Stimulated activated naive CD8-positive, alpha-beta T cell treated with anti-CD3 and anti-CD28 coated beads, Interleukin-15, Interleukin-2, amounts not matched to agents 100 ng/mL and 50 ng/mL, for 24 hours (primary cell): Measurements from ENCODE around the gene ILF2.

Experiments
- H3K27ac Mint-ChIP-seq: one replicate; pipeline ENCODE4 v1.8.0; 2021; ENCODE audit warnings: mild to moderate bottlenecking, mixed read lengths
- H3K27me3 Mint-ChIP-seq: one replicate; pipeline ENCODE4 v1.8.0; 2021; ENCODE audit warnings: mixed read lengths
- H3K36me3 Mint-ChIP-seq: one replicate; pipeline ENCODE4 v1.8.0; 2021; ENCODE audit warnings: low read depth, mixed read lengths
- H3K4me1 Mint-ChIP-seq: one replicate; pipeline ENCODE4 v1.8.0; 2021; ENCODE audit warnings: low read depth, mixed read lengths
- H3K4me3 Mint-ChIP-seq: one replicate; pipeline ENCODE4 v1.8.0; 2021; ENCODE audit warnings: mild to moderate bottlenecking, mixed read lengths
- H3K9me3 Mint-ChIP-seq: one replicate; pipeline ENCODE4 v1.8.0; 2021; ENCODE audit warnings: mixed read lengths

Gene ILF2

GRCh38 chr1:153630384-153630783 is 40.4 kb downstream of the ILF2 start:
- Mint-ChIP-seq H3K27me3 (no peaks in the 10 kb centered on the region), H3K4me1 (peaks cover 34% of the 10 kb centered on the region), H3K9me3 (no peaks in the 10 kb centered on the region), H3K4me3 (no peak overlapping the region), H3K27ac (no peak overlapping the region), H3K36me3 (peaks cover 9% of the 10 kb centered on the region)

- Mint-ChIP-seq H3K27me3 (no peaks in the 10 kb centered on the region), H3K9me3 (no peaks in the 10 kb centered on the region), H3K27ac (no peak overlapping the region), H3K4me3 (no peak overlapping the region), H3K4me1 (peaks cover 32% of the 10 kb centered on the region), H3K36me3 (peaks cover 6% of the 10 kb centered on the region)
Observed at GRCh38 chr1:153629971-153630370, 40.8 kb downstream of the ILF2 start.

GRCh38 chr1:153629343-153629665 is 41.5 kb downstream of the ILF2 start:
- Mint-ChIP-seq H3K36me3 (peaks cover 2% of the 10 kb centered on the region), H3K4me1 (peaks cover 31% of the 10 kb centered on the region), H3K27ac (no peak overlapping the region), H3K9me3 (no peaks in the 10 kb centered on the region), H3K4me3 (no peak overlapping the region), H3K27me3 (no peaks in the 10 kb centered on the region)

GRCh38 chr1:153628638-153629342 is 42.0 kb downstream of the ILF2 start:
- Mint-ChIP-seq H3K4me3 (no peak overlapping the region), H3K27ac (no peak overlapping the region), H3K9me3 (no peaks in the 10 kb centered on the region), H3K4me1 (peaks cover 30% of the 10 kb centered on the region), H3K27me3 (no peaks in the 10 kb centered on the region), H3K36me3 (no peaks in the 10 kb centered on the region)

- Mint-ChIP-seq H3K4me3 (no peak within 1 kb of the TSS), H3K4me1 (peaks cover 22% of the 10 kb centered on the region), H3K27me3 (no peaks in the 10 kb centered on the region), H3K27ac (no peak within 1 kb of the TSS), H3K36me3 (no peaks in the 10 kb centered on the region), H3K9me3 (no peaks in the 10 kb centered on the region)
Observed at GRCh38 chr1:153627715-153628626, 42.8 kb downstream of the ILF2 start, which contains the start of gene S100A1. Gene S100A1 (plus strand): TSS chr1:153628434. CDS start chr1:153630522, 2,088 bp downstream.

- Mint-ChIP-seq H3K27me3 (no peaks in the 10 kb centered on the region), H3K9me3 (no peaks in the 10 kb centered on the region), H3K4me1 (peaks cover 17% of the 10 kb centered on the region), H3K27ac (no peak within 1 kb of the TSS), H3K4me3 (no peak within 1 kb of the TSS), H3K36me3 (no peaks in the 10 kb centered on the region)
Observed at GRCh38 chr1:153626904-153627714, 43.7 kb downstream of the ILF2 start, which contains the start of gene S100A13. Gene S100A13 (minus strand): TSS chr1:153627505. CDS start chr1:153626472, 1,033 bp downstream.

- H3K4me3 Mint-ChIP-seq, result no peak overlapping the region
- no peaks in the 10 kb centered on the region for H3K9me3 Mint-ChIP-seq
- H3K27ac Mint-ChIP-seq, result no peak overlapping the region
- H3K36me3 Mint-ChIP-seq, result no peaks in the 10 kb centered on the region
- peaks cover 11% of the 10 kb centered on the region for H3K4me1 Mint-ChIP-seq
- no peaks in the 10 kb centered on the region for H3K27me3 Mint-ChIP-seq
Observed at GRCh38 chr1:153626477-153626903, 44.3 kb downstream of the ILF2 start.

GRCh38 chr1:153624965-153625611 is 45.7 kb downstream of the ILF2 start:
- H3K27ac Mint-ChIP-seq, result no peak overlapping the region
- H3K9me3 Mint-ChIP-seq, result no peaks in the 10 kb centered on the region
- peaks cover 4% of the 10 kb centered on the region for H3K4me1 Mint-ChIP-seq
- H3K36me3 Mint-ChIP-seq, result no peaks in the 10 kb centered on the region
- H3K4me3 Mint-ChIP-seq, result no peak overlapping the region
- H3K27me3 Mint-ChIP-seq, result no peaks in the 10 kb centered on the region

- no peaks in the 10 kb centered on the region for H3K27me3 Mint-ChIP-seq
- H3K9me3 Mint-ChIP-seq, result no peaks in the 10 kb centered on the region
- H3K4me3 Mint-ChIP-seq, result no peak overlapping the region
- peaks cover 4% of the 10 kb centered on the region for H3K4me1 Mint-ChIP-seq
- H3K27ac Mint-ChIP-seq, result no peak overlapping the region
- no peaks in the 10 kb centered on the region for H3K36me3 Mint-ChIP-seq
Observed at GRCh38 chr1:153623101-153623500, 47.7 kb downstream of the ILF2 start.

GRCh38 chr1:153619171-153619570 is 51.6 kb downstream of the ILF2 start:
- Mint-ChIP-seq H3K27ac (no peak overlapping the region), H3K27me3 (no peaks in the 10 kb centered on the region), H3K4me3 (no peak overlapping the region), H3K36me3 (no peaks in the 10 kb centered on the region), H3K9me3 (no peaks in the 10 kb centered on the region), H3K4me1 (peaks cover 4% of the 10 kb centered on the region)

GRCh38 chr1:153617663-153618062 is 53.1 kb downstream of the ILF2 start:
- H3K36me3 Mint-ChIP-seq, result no peaks in the 10 kb centered on the region
- H3K27me3 Mint-ChIP-seq, result no peaks in the 10 kb centered on the region
- no peaks in the 10 kb centered on the region for H3K9me3 Mint-ChIP-seq
- no peak overlapping the region for H3K27ac Mint-ChIP-seq
- H3K4me1 Mint-ChIP-seq, result peaks cover 4% of the 10 kb centered on the region
- no peak overlapping the region for H3K4me3 Mint-ChIP-seq

GRCh38 chr1:153616917-153617311 is 53.9 kb downstream of the ILF2 start:
- H3K27me3 Mint-ChIP-seq, result no peaks in the 10 kb centered on the region
- H3K27ac Mint-ChIP-seq, result no peak overlapping the region
- H3K4me1 Mint-ChIP-seq, result peaks cover 4% of the 10 kb centered on the region
- no peak overlapping the region for H3K4me3 Mint-ChIP-seq
- H3K9me3 Mint-ChIP-seq, result no peaks in the 10 kb centered on the region
- no peaks in the 10 kb centered on the region for H3K36me3 Mint-ChIP-seq

GRCh38 chr1:153616144-153616916 is 54.5 kb downstream of the ILF2 start, which contains the start of gene S100A14:
Gene S100A14 (minus strand): TSS chr1:153616325. CDS start chr1:153615858, 467 bp downstream.
- Mint-ChIP-seq H3K4me3 (no peak within 1 kb of the TSS), H3K9me3 (no peaks in the 10 kb centered on the region), H3K27ac (no peak within 1 kb of the TSS), H3K36me3 (no peaks in the 10 kb centered on the region), H3K4me1 (peaks cover 4% of the 10 kb centered on the region), H3K27me3 (no peaks in the 10 kb centered on the region)

GRCh38 chr1:153615406-153615805 is 55.4 kb downstream of the ILF2 start:
- H3K4me1 Mint-ChIP-seq, result peaks cover 4% of the 10 kb centered on the region
- H3K36me3 Mint-ChIP-seq, result no peaks in the 10 kb centered on the region
- no peak overlapping the region for H3K27ac Mint-ChIP-seq
- no peak overlapping the region for H3K4me3 Mint-ChIP-seq
- H3K27me3 Mint-ChIP-seq, result no peaks in the 10 kb centered on the region
- H3K9me3 Mint-ChIP-seq, result no peaks in the 10 kb centered on the region
